Activated CD4-positive, alpha-beta T cell treated with anti-CD3 and anti-CD28 coated beads, Interleukin-2, Interleukin-6, amounts not matched to agents 100 ng/mL and 50 ng/mL, durations not matched to agents 16 hours and 8 hours (primary cell): Measurements from ENCODE around the gene CLCN1.
A peak's percentile ranks its signal among the peaks of the same experiment; 100 is the strongest.

Experiments used
- DNase-seq: peaks from one replicate; pipeline ENCODE4 v3.0.0-alpha.2; 2020

CLCN1 gene

GRCh38 chr7:143368387-143368786 is 52.5 kb downstream of the CLCN1 start:
- DNase-seq = no peak

- DNase-seq = no peak
These were observed 54.1 kb downstream of the CLCN1 start for GRCh38 chr7:143369678-143370651.

- DNase-seq = peak; percentile 71
These were observed 56.2 kb downstream of the CLCN1 start for GRCh38 chr7:143372070-143372469.

GRCh38 chr7:143373255-143373794 is 57.4 kb downstream of the CLCN1 start:
- DNase-seq = no peak

- DNase-seq = no peak
These were observed 58.6 kb downstream of the CLCN1 start for GRCh38 chr7:143374561-143374960.

- DNase-seq = peak; percentile 62
These were observed 59.6 kb downstream of the CLCN1 start for GRCh38 chr7:143375298-143376034.

- no peak for DNase-seq
These were observed 60.5 kb downstream of the CLCN1 start for GRCh38 chr7:143376396-143376795.

GRCh38 chr7:143379611-143380259 is 63.8 kb downstream of the CLCN1 start:
- DNase-seq = peak; percentile 30

GRCh38 chr7:143380260-143380645 is 64.3 kb downstream of the CLCN1 start:
- DNase-seq = peak; percentile 89

- DNase-seq = peak; percentile 95
These were observed 64.9 kb downstream of the CLCN1 start, which contains the start of gene ZYX for GRCh38 chr7:143380646-143381426. Gene ZYX (plus strand): TSS chr7:143381345. CDS start chr7:143381572, 227 bp downstream.

GRCh38 chr7:143381427-143382125 is 65.7 kb downstream of the CLCN1 start:
- no peak for DNase-seq

GRCh38 chr7:143382126-143382790 is 66.3 kb downstream of the CLCN1 start:
- DNase-seq = no peak

GRCh38 chr7:143382791-143383641 is 67.1 kb downstream of the CLCN1 start:
- DNase-seq = no peak

GRCh38 chr7:143383642-143383957 is 67.7 kb downstream of the CLCN1 start:
- no peak for DNase-seq

GRCh38 chr7:143384148-143384547 is 68.2 kb downstream of the CLCN1 start:
- no peak for DNase-seq

- no peak for DNase-seq
These were observed 69.0 kb downstream of the CLCN1 start for GRCh38 chr7:143384661-143385631.

GRCh38 chr7:143385891-143386781 is 70.2 kb downstream of the CLCN1 start:
- peak; percentile 51 for DNase-seq
